DMS 273 (cell line): Measurements from ENCODE around the gene IQGAP2.
"Not testable (repeated sequence)": the region's sequence is repeated elsewhere in the genome, so short reads cannot be mapped to it uniquely, and the experiment has no call there.

Experiments
- DNase-seq: peaks from one replicate; lab custom pipeline; 2025; ENCODE audit not compliant: unreplicated experiment; lab: John Stamatoyannopoulos, UW

IQGAP2 gene

DNA sequence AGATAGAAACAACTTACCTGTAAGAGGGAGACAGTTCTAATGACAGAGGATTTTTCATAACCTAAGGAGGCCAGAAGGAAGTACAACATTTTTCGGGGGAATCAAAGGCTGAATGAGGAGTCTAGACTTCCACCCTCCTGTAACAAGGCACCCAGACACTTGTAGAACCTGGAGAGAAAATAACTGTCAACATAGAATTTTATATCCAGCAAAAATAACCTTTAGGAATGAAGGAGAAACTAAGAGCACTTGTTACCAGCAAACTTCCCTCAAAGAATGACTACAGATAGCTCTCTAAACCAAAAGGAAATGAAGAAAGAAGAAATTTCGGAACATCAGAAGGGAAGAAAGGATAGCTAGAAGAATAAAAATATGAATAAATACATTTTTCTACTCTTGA lies 246.1 kb downstream of the IQGAP2 start:
- no peak for DNase-seq

DNA sequence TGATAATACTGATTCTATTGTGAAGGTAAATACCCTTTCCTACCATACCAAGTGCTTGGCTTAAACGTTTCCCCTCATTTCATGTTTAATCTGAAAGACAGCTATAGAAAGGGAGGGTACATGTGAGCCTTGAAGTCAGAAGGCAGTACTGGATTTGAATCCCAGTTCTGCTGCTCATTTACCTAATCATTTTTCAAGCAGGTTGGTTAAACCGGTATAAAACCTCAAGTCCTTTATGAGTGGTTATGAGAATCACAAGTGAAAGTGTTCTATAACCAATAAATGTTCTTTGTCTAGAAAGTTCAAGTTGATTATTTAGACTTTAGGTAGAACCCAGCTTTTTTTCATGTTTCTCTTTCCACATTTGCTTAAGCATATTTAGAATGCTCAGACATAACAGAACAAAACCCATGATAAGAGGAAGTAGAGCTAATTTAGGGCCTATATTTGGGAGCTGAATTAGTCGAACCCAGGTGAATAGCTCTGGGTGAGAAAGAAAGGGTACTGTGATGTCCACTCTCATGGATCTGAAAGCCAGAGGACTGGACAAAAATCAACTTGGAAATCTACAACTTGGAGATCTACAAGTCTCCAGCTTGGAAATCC lies 249.8 kb downstream of the IQGAP2 start:
- no peak for DNase-seq

GRCh38 chr5:76657091-76657490 lies 254.0 kb downstream of the IQGAP2 start:
- no peak for DNase-seq

DNA sequence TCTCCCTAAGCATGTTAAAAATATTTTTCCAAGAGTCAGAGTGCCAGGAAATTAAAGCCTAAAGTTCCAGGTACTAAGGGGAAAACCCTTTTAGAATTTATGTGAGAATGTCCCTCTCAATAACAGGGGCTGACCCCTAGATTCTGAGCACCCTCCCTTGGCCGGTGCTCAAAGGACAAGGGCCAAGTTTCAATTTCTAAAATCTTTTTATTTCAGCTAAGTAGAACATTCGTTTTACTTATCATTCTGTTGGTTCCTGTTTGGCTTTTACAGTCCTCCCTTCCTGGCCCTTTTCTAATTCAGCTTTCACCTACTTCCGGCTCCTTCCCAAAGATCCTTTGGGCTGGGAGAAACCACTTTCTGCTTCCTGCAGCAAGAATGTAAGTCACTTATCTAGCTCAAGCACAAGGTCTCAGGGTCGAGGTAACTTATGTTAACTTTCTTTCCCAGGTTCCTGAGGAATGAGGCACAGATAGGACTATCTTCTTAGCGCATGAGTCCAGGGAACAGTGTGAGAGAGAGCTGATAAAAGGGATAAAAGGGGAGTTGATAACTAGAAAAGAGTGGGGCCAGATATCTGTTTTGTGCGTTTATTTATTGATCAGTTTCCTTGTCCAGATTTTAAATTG lies 254.7 kb downstream of the IQGAP2 start:
- DNase-seq: no peak

DNA sequence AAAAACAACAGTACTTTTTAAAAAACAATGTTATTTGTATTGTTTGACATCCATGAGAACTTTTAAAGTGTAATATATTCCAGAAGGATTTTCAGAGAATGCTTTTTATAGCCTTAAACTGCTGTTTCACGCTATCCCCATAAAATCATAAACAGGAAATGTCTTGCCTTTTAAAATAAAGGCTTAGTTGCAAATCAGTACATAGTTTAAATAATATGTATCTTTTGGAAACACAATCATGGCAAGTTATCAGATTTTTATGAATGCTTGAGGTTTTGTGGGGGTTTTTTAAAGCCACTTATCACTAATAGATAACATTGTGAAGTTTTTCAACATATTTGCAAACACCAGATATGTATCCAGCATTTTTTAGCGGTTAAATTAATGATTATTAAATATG lies 257.3 kb downstream of the IQGAP2 start:
- no peak for DNase-seq

GRCh38 chr5:76662521-76662920 lies 259.4 kb downstream of the IQGAP2 start:
- no peak for DNase-seq

- DNase-seq: peak; percentile 4
Measured at GRCh38 chr5:76663573-76663972, 260.5 kb downstream of the IQGAP2 start.

DNA sequence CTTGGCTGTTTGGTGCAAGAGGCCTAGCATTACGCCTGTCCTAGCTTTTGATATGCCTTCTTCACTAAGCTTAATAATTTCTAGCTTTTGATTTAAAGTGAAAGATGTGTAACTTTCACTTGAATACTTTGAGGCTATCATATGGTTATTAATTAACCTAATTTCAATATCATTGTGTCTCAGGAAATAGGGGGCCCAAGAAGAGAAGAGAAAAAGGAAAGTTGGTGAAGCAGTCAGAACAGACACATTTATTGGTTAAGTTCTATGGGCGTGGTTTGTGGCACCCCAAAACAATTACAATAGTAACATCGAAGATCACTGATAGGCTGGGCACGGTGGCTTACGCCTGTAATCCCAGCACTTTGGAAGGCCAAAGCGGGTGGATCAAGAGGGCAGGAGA lies 261.0 kb downstream of the IQGAP2 start:
- DNase-seq: no peak

DNA sequence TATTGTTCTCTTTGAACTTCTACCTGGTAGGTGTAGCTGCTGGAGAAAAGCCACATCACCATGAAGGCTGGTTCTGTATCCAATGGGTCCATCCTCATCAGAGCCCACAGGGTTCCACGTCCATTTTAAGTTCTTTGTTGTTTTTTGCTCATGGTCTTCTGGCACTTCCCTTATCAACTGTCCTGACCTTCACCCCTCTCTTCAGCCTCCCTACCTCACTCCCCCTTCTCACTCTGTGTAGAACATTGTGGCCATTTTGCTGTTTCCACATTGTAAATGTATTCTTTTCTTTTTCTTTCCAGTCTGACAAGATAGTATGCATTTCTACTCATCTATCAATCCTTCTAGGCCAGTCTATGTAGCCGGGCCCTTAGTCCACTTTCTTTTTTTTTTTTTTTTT lies 264.4 kb downstream of the IQGAP2 start:
- DNase-seq: no peak

DNA sequence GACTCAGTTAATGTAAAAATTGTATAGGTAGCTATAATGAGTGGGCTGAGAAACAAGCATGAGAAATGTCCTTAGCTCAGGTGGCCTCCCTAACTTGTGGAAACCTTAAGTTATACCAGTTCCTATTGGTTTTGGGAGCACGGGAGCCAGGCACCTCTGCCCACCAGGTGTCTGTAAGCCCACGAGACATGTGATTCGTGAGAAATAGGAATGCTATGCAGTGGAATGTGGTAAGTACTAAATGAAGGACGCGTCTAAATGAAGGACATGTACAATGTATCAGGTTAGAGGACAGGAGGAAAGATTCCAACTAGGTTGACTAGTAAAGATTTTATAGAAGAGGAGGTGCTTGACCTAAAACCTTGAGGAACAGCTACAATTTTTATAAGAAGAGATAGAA lies 266.2 kb downstream of the IQGAP2 start:
- DNase-seq: no peak

DNA sequence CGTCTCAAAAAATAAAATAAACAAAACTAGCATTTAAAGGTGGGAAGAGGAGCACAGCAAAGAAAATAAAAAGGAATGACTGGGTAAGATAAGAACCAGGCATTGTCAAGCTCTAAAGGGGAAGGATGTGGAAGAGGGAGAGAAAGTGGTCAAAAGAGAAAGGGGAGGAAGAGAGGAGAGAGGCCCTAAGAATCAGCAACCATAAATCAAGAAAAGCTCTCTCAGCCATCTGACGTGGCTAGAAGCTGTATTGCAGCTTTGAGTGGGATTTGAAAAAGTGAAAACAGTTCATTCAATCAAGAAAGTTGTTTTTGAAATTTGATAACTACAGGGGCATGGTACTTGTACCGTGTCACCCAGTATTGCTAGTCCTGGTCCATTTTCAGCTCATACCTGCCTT lies 267.4 kb downstream of the IQGAP2 start:
- DNase-seq: no peak

GRCh38 chr5:76672242-76672641 lies 269.2 kb downstream of the IQGAP2 start:
- DNase-seq: no peak

- no peak for DNase-seq
Measured at GRCh38 chr5:76673125-76673524, 270.0 kb downstream of the IQGAP2 start.

DNA sequence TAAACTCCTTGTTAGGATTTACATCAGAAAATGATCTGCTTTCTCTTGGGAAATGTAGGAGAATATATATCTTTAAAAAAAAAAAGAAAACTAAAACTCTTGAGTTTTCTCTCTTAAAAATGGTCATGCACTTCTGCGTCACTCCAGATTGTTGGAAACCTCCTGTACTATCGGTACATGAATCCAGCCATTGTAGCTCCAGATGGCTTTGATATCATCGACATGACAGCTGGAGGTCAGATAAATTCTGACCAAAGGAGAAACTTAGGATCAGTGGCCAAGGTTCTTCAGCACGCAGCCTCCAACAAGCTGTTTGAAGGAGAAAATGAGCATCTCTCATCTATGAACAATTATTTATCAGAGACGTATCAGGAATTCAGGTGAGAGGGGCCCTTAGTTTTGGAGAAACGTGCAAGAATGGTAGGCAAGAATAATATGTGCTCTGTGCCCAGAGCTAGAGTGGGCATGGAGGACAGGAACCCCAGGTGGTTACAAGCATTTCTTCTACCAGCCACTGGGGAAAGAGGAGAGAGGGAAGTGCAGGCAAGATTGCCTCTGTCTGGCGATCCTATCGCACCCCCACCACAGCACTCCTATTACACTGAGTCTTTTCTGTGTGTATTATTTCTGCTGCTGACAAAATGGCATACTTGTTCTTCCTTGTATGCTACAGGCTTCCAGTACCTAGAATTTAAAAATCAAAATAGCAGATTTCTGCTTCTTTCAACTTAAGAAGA lies 271.4 kb downstream of the IQGAP2 start:
- DNase-seq: no peak

GRCh38 chr5:76675364-76675763 lies 272.3 kb downstream of the IQGAP2 start:
- DNase-seq: no peak

GRCh38 chr5:76677849-76678472 lies 274.9 kb downstream of the IQGAP2 start:
- DNase-seq: no peak

DNA sequence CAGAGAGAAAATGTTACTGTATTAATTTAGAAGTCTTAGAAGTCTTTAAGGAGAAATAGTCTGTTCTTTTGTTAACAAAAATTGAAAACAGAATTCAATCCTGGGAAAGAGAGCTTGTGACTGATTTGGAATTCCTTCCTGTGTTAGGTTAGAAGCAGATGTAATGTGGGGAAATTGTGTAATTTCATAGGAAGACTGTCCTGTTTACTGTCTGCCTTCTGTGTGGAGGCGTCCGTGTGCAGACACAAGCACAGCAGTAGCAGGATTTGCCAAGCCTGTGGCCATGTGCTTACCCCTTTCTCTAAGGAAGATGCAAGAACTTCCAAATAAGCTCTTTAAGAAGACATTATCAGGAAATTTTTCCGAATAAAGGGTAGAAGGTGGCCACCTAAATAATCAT lies 276.1 kb downstream of the IQGAP2 start:
- no peak for DNase-seq

GRCh38 chr5:76680826-76681225 lies 277.7 kb downstream of the IQGAP2 start:
- DNase-seq: not testable (repeated sequence)

- DNase-seq: no peak
Measured at GRCh38 chr5:76681287-76681686, 278.2 kb downstream of the IQGAP2 start.

DNA sequence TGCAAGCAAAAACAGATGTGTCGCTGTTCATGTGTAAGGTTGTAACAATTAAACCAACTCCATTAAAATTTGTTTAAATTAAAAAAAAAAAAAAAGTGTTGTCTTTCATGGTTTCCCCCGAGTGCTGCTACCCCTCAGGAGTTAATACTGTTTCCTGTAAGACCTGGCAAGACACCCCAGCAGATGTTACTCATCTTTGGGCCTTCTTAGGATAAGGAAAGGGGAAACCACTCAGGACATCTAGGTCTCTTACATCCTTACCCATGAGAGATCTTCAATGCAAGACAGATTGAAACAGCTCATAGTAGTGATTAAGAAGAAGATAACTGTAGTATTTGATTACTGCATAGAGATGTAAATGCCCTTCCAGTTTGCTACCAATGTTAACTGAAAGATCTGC lies 279.3 kb downstream of the IQGAP2 start:
- no peak for DNase-seq

GRCh38 chr5:76683816-76684731 lies 281.0 kb downstream of the IQGAP2 start:
- no peak for DNase-seq
